Ovary (tissue), 3 donors: ENCODE data around the gene NRIP1.

Source experiments
- POLR2A ChIP-seq: fragments of 450-650 bp; IDR thresholded peaks from one replicate; pipeline ENCODE4 v1.6.1; 2017; ENCODE audit warnings: antibody characterized with exemption, mild to moderate bottlenecking, moderate library complexity
- TF ChIP-seq, protein P1 (sequence below), 3 donors: fragments of 450-650 bp in 2 of 3; fragments of 200-600 bp in 1 of 3; IDR thresholded peaks; one replicate each; pipeline versions ENCODE4 v1.5.1 to v1.8.0; 2016 to 2022; ENCODE audit warnings: antibody characterized with exemption in 3 of 3, mild to moderate bottlenecking in 1 of 3
- donor health status: DM: no; HTN: no; CAD: no.

DNA sequence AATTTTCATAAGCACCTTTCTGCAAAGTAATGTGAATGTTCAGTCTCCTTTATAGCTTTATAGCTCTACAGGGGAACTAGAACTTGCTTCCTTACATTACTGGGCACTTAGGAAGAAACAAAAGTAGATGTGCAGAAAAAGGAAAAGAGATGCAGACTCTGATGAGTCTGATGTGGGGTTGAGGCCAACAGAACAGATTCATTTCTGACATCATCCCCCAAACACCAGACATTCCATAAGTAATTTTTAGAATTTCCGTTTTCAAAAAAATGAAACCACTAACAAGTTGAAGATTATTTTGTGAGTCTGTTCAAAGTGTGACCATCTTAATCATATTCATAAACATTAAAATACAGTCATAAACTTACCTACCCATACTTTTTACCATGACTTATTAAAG is 96.0 kb downstream of the NRIP1 start:
- no peak for TF ChIP-seq POLR2A
- TF ChIP-seq, protein P1, sequence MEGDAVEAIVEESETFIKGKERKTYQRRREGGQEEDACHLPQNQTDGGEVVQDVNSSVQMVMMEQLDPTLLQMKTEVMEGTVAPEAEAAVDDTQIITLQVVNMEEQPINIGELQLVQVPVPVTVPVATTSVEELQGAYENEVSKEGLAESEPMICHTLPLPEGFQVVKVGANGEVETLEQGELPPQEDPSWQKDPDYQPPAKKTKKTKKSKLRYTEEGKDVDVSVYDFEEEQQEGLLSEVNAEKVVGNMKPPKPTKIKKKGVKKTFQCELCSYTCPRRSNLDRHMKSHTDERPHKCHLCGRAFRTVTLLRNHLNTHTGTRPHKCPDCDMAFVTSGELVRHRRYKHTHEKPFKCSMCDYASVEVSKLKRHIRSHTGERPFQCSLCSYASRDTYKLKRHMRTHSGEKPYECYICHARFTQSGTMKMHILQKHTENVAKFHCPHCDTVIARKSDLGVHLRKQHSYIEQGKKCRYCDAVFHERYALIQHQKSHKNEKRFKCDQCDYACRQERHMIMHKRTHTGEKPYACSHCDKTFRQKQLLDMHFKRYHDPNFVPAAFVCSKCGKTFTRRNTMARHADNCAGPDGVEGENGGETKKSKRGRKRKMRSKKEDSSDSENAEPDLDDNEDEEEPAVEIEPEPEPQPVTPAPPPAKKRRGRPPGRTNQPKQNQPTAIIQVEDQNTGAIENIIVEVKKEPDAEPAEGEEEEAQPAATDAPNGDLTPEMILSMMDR (IDR thresholded peaks at IDR 0.05), result no peak
